GM18517 (cell line): ENCODE data around the gene CEP131.

Experiments
- ATAC-seq: cut with Tn5 transposase; IDR thresholded peaks from one replicate; pipeline ENCODE4 v1.9.1; 2021; ENCODE audit warnings: mild to moderate bottlenecking, moderate library complexity; ENCODE audit not compliant: unreplicated experiment

The CEP131 gene

DNA sequence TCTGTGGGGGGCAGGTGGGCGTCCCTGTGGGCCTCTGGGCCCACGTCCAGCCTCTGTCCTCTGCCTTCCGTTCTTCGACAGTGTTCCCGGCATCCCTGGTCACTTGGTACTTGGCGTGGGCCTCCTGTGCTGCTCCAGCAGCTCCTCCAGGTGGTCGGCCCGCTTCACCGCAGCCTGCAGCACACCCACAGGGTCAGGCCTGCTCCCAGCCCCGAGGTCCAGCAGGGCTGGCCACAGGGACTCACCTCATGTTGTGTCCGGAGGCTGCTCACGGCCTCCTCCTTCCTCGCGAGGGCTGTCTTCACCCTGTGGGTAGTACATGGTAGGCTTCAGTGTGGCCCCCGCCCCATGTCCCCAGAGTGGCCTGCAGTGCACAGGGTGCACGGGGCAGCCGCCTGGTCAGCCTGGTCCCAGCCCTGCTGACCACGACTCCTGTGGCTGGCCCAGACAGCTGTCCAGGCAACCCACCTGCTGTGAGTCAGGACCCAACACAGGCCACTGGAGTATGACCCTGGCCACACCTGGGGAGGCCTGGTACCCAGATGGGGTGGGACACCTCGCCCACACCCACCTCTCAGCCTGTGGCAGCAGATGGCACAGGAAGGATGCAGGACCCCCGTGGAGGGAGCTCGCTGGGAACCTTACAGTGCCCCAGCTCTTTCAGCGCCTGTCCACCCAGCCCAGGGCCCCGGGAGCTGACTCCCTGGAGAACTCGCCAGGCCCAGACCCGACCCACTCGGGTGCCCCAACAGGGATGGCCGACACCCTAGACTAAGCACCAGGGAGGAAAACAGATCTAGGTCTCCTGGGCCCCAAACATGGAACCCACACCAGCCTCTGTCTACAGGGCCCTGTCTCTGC lies 32.9 kb downstream of the CEP131 start:
- ATAC-seq = no peak

DNA sequence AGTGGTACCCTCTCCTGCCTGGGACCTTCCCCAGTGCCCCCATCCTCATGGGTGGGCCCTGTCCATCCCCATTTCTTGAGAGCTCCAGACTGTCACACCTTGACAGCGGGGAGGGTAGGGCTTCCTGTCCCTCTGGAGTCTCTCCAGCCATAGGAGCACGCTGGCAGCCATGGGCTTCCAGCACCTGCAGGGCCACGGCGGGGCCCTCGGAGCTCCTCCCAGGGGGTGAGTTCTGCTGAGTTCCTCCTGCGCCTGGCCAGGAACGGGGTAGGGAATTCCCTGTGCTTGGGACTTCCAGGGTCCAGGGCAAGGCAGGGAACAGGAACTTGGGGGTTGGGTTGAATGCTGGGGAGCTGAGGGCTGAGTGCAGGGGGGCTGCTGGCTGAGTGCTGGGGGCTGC lies 33.7 kb downstream of the CEP131 start:
- ATAC-seq = no peak

GRCh38 chr17:81188491-81188840 lies 34.3 kb downstream of the CEP131 start:
- ATAC-seq = no peak

- no peak for ATAC-seq
Observed at GRCh38 chr17:81187586-81188490, 34.9 kb downstream of the CEP131 start.

DNA sequence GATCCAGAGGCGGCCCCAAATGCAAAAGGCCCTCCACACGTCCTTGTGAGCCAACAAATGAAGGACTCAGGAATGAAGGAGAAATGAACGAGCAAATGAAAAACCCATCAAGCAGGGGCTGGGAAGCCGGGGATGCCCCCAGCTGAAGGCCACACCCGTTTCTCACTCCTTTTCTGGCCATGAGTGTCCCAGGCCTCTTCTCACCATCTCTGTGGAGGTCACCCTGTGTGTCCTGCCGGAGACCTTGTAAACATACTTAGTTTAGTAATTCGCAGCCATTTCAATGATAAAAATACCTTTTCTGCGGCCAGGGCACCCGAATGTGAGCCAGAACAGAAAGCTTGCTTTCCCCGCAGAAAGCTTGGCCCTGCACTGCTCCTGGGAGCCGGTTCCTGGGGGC lies 35.6 kb downstream of the CEP131 start:
- no peak for ATAC-seq

- no peak for ATAC-seq
Observed at GRCh38 chr17:81186203-81186602, 36.6 kb downstream of the CEP131 start.

DNA sequence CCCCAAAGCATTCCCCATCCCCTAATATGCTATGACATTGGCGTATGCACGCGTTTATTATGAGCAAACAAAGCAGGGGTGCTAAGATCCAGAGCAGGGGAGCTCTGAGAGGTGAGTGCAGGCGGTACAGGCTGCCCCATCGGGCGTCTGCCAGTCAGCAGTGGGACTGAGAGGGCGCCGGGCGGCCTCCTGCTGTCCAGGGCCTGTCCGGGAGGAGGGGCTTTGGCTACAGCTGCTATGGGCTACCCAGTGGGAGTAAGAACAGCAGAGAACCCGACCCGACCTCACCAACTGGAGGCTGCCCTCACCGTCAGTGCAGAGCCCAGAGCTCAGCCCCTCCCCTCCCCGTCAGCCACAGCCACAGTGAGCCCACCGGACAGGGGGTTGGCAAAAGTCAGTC lies 38.2 kb downstream of the CEP131 start:
- no peak for ATAC-seq

DNA sequence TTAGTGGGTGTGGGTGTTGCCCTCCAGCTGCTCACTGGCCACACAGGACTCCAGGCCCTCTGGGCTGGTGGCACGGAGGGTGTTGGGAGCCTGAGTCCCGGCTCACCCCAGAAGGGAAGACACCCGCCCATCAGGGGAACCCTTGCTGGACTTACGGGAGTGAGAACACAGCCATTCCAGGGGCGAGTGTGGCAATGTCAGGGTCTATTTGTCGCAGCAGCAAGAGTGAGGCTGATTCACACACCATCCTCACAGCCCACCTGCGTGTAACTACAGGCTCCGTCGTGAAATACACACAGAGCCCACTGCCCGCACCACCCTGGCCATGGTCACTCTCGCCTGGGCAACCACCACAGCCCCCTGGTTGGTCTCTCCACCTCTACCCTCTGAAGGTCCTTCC lies 39.0 kb downstream of the CEP131 start:
- no peak for ATAC-seq

DNA sequence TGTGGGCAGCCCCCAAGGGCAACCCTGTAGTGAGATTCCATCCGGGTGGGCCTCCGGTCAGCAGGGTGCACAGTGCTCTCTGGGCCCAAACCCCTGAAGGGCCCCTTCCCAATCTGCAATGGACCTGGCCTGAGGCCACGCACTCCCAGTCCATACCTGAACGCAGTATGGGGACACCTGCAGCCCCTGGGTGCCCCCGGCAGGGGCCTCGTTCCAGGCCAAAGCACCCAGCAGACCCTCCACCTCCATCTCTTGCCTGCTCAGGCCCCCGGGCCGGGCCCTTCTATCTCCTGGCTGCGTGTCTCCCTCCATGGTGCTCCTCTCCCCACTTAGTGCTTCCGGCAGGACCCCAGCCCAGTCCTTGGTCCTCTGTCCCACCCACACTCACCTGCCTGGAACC lies 39.4 kb downstream of the CEP131 start:
- ATAC-seq = no peak

- no peak for ATAC-seq
Observed at GRCh38 chr17:81182596-81182995, 40.2 kb downstream of the CEP131 start.

DNA sequence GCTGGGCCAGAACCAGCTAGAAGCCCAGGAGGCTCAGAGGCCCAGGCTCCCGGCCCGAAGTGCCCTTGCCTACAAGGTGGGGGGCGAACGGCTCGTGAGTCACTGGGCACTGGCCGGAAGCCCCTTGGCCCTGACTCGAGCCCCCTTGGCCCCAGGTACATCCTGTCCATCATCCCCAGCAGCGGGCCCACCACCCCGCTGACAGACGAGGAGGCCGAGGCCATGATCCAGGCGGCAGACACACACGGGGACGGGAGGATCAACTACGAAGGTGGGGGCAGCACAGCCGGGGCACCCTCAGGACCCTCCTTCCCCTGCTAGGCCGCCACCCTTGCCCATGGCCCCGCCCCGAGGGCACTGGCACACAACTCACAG lies 41.0 kb downstream of the CEP131 start:
- no peak for ATAC-seq

DNA sequence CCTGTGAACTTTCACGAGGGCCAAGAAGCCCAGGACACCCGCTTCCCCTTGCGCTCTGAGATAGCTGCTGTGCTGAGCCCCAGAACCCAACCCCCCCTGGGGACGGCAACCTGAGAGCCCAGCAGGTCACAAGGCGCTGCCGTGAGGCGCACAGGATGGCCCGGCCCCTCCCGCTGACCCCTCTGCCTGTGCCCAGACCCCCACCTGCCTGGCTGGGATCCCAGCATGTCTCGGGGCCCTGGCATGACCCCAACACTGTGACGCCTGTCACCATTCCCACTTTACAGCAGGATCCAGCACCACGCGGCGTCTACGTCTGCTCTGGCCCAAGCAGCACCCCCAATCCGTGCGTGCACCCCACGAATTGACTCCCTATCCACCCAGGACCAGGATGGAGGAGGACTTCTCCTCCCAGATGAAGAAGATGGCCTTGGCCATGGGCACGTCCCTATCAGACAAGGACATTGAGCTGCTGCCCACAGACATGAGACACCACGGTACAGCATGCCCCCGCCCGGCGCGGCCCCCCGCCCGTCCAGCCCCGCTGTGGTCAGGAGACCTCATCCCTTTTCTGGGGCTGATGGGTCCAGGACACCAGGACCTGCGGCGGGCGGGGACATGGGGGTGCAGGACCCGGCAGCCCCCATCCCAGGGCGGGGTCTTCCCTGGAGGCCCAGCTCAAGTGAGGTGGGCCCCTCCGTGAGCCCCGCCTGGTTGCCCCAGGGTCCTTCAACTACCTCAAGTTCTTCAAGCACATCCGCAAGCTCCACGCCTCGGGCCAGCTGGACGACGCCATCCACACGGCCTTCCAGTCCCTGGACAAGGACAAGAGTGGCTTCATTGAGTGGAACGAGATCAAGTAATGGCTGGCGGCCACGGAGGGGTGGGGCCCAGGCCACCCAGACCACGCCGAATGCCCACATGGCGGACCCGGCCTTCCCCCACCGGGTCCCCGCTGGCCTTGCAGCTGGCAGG lies 41.6 kb downstream of the CEP131 start:
- ATAC-seq = no peak

GRCh38 chr17:81179861-81180260 lies 42.9 kb downstream of the CEP131 start:
- ATAC-seq = no peak

GRCh38 chr17:81179220-81179619 lies 43.5 kb downstream of the CEP131 start:
- ATAC-seq = no peak

DNA sequence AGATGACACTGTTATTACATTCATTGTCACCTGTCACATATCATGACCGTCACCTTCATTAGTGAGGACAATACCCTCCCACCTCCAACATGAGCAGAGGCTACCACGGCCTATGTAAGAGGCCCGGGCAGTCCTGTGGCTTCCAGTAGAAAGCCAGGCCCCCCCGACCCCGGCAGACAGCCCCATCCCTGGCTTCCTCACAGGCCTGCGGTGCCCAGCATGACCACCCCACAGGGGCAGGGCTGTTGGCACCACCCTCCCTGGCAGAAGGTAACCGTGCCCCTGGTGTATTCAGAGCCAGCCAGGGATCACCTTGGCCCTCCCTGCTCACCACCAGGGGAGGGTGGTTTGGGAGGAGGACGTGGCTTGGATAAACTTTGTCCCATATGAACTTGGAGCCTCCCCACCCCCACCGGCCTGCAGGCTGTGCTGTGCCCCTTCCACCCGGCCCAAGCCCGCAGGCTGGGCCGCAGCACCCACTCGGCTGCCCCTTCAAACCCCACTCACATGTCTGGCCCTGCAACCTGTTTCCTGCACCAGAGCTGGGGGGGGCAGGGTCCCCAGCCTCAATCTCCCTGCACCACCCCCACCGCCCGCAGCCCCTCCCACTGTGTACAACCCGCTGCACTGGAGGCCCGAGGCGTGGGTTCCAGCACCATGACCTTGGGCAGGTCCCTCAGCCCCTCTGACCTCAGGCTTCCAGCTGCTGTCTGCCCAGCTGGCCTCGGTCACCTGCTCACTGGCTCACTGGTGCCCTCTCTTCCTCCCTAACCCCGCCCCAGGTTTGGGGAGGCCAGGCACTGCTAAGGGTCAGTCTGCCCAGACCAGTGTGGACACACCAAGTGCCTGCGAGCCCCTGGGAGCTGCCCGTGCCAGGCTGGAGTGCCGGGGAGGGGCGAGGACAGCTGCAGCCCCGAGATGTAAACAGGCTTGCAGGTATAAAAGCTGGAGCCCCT lies 44.4 kb downstream of the CEP131 start:
- ATAC-seq = no peak

GRCh38 chr17:81176666-81177065 lies 46.1 kb downstream of the CEP131 start:
- ATAC-seq = no peak

DNA sequence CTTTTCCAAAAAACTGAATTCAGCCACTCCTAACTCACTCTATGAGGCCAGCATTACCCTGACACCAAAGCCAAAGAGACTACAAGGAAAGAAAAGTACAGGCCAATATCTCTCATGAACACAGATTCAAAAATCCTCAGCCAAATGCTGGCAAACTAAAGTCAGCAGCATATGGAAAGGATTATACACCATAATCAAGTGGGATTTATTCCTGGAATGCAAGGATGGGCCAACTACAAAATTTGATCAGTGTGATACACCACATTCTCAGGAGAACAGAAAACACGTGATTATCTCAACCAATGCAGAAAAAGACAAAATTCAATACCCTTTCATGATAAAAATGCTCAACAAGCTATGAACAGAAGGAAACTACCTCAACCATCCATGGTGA lies 49.0 kb downstream of the CEP131 start:
- ATAC-seq = no peak

GRCh38 chr17:81173052-81173761 lies 49.6 kb downstream of the CEP131 start:
- ATAC-seq = no peak

GRCh38 chr17:81171941-81172340 lies 50.8 kb downstream of the CEP131 start:
- ATAC-seq = no peak
